H9 (cell line): ENCODE measurements around the gene LRR1. TPM values are rescaled to one million over a fixed set of nuclear protein-coding genes. Genes with fewer than 3 reads are reported as not detected.

ENCODE experiments used
- DNase-seq: peaks from one replicate; pipeline ENCODE4 v3.0.0-alpha.2; 2017
- H2AFZ ChIP-seq: one replicate; pipeline ENCODE4 v1.6.1; 2013; ENCODE audit warnings: mild to moderate bottlenecking, low read length, control low read depth, moderate library complexity
- H2AK5ac ChIP-seq: 2 replicates; pipeline ENCODE4 v1.6.1; 2013; ENCODE audit warnings: low read length, control low read depth, mixed read lengths; ENCODE audit not compliant: insufficient read length
- H2BK120ac ChIP-seq: one replicate; pipeline ENCODE4 v1.6.1; 2013; ENCODE audit warnings: low read depth, mild to moderate bottlenecking, low read length, control low read depth, inconsistent platforms; ENCODE audit not compliant: poor library complexity, severe bottlenecking
- H2BK12ac ChIP-seq: 2 replicates; pipeline ENCODE4 v1.6.1; 2013; ENCODE audit warnings: low read length, control low read depth, mixed read lengths, low read depth; ENCODE audit not compliant: insufficient read length
- H2BK15ac ChIP-seq: 2 replicates; pipeline ENCODE4 v1.6.1; 2013; ENCODE audit warnings: low read depth, low read length, control low read depth
- H2BK20ac ChIP-seq: one replicate; pipeline ENCODE4 v1.6.1; 2013; ENCODE audit warnings: low read depth, mild to moderate bottlenecking, low read length, control low read depth, inconsistent platforms; ENCODE audit not compliant: poor library complexity, severe bottlenecking
- H2BK5ac ChIP-seq: 2 replicates; pipeline ENCODE4 v1.6.1; 2013; ENCODE audit warnings: low read length, control low read depth, mixed read lengths; ENCODE audit not compliant: insufficient read length
- H3K14ac ChIP-seq: 2 replicates; pipeline ENCODE4 v1.6.1; 2013; ENCODE audit warnings: low read length, control low read depth; ENCODE audit not compliant: insufficient read depth
- H3K18ac ChIP-seq: 2 replicates; pipeline ENCODE4 v1.6.1; 2013; ENCODE audit warnings: low read depth, mild to moderate bottlenecking, mixed read lengths, low read length, control low read depth; ENCODE audit not compliant: insufficient read length
- H3K23ac ChIP-seq: 2 replicates; pipeline ENCODE4 v1.6.1; 2013; ENCODE audit warnings: low read length, control low read depth, mixed read lengths, low read depth; ENCODE audit not compliant: insufficient read length
- H3K23me2 ChIP-seq: 2 replicates; pipeline ENCODE4 v1.6.1; 2013; ENCODE audit warnings: low read depth, mild to moderate bottlenecking, mixed read lengths, low read length, control low read depth; ENCODE audit not compliant: insufficient read length, poor library complexity, severe bottlenecking
- H3K27ac ChIP-seq: 2 replicates; pipeline ENCODE4 v1.5.1; 2013; ENCODE audit warnings: low read length, control low read depth, mixed read lengths, low read depth; ENCODE audit not compliant: insufficient read length
- H3K27me3 ChIP-seq: 2 replicates; pipeline ENCODE4 v1.6.1; 2013; ENCODE audit warnings: low read length, control low read depth, inconsistent platforms; ENCODE audit not compliant: insufficient read depth
- H3K4ac ChIP-seq: 2 replicates; pipeline ENCODE4 v1.6.1; 2013; ENCODE audit warnings: low read depth, mild to moderate bottlenecking, control low read depth, inconsistent platforms, low read length, moderate library complexity
- H3K4me1 ChIP-seq: 2 replicates; pipeline ENCODE4 v1.6.1; 2013; ENCODE audit warnings: low read length, control low read depth, inconsistent platforms; ENCODE audit not compliant: insufficient read depth
- H3K4me2 ChIP-seq: 2 replicates; pipeline ENCODE4 v1.6.1; 2013; ENCODE audit warnings: low read length, control low read depth, mixed read lengths; ENCODE audit not compliant: insufficient read length, insufficient read depth
- H3K56ac ChIP-seq: 2 replicates; pipeline ENCODE4 v1.6.1; 2013; ENCODE audit warnings: low read depth, mild to moderate bottlenecking, mixed read lengths, low read length, control low read depth; ENCODE audit not compliant: insufficient read length
- H3K79me1 ChIP-seq: 2 replicates; pipeline ENCODE4 v1.6.1; 2013; ENCODE audit warnings: low read depth, mild to moderate bottlenecking, moderate library complexity, low read length, control low read depth, inconsistent platforms; ENCODE audit not compliant: insufficient read depth, poor library complexity, severe bottlenecking
- H3K79me2 ChIP-seq: 2 replicates; pipeline ENCODE4 v1.6.1; 2013; ENCODE audit warnings: low read length, control low read depth, inconsistent platforms; ENCODE audit not compliant: insufficient read depth
- H3K9ac ChIP-seq: 2 replicates; pipeline ENCODE4 v1.6.1; 2013; ENCODE audit warnings: low read length, control low read depth, mixed read lengths; ENCODE audit not compliant: insufficient read length; ENCODE audit errors: extremely low read depth
- H3K9me3 ChIP-seq: one replicate; pipeline ENCODE4 v1.6.1; 2013; ENCODE audit warnings: low read depth, low read length, inconsistent platforms; ENCODE audit not compliant: control insufficient read depth
- H3T11ph ChIP-seq: one replicate; pipeline ENCODE4 v1.6.1; 2013; ENCODE audit warnings: mild to moderate bottlenecking, low read length, control low read depth, inconsistent platforms
- H4K20me1 ChIP-seq: one replicate; pipeline ENCODE4 v1.6.1; 2013; ENCODE audit not compliant: control insufficient read depth, insufficient read length, insufficient read depth
- H4K5ac ChIP-seq: 2 replicates; pipeline ENCODE4 v1.6.1; 2013; ENCODE audit warnings: low read depth, mild to moderate bottlenecking, mixed read lengths, low read length, control low read depth; ENCODE audit not compliant: insufficient read length
- H4K8ac ChIP-seq: replicated peaks from 2 replicates; pipeline ENCODE4 v1.6.1; 2013; ENCODE audit warnings: low read length, control low read depth, mixed read lengths, low read depth; ENCODE audit not compliant: insufficient read length
- H4K91ac ChIP-seq: 2 replicates; pipeline ENCODE4 v1.6.1; 2013; ENCODE audit warnings: low read depth, mild to moderate bottlenecking, moderate library complexity, mixed read lengths, low read length, control low read depth; ENCODE audit not compliant: insufficient read length
- H3K27ac Mint-ChIP-seq, 3 experiments: 2 replicates in 2 of 3; 3 replicates in 1 of 3; pipeline ENCODE4 v1.8.0; 2020 to 2021; ENCODE audit warnings: mixed read lengths in 3 of 3, mild to moderate bottlenecking in 1 of 3, moderate library complexity in 1 of 3
- H3K27me3 Mint-ChIP-seq: 2 replicates; pipeline ENCODE4 v1.8.0; 2021; ENCODE audit warnings: low read depth, mild to moderate bottlenecking, moderate library complexity, mixed read lengths
- H3K36me3 Mint-ChIP-seq, 3 experiments: 2 replicates in 2 of 3; 3 replicates in 1 of 3; pipeline ENCODE4 v1.8.0; 2020 to 2021; ENCODE audit warnings: low read depth in 3 of 3, mixed read lengths in 3 of 3; ENCODE audit not compliant: insufficient read depth in 1 of 3
- H3K4me1 Mint-ChIP-seq, 2 experiments: 2 replicates each; pipeline ENCODE4 v1.8.0; 2020; ENCODE audit warnings: mixed read lengths in 2 of 2
- H3K4me3 Mint-ChIP-seq, 2 experiments: 2 replicates in 1 of 2; 3 replicates in 1 of 2; pipeline ENCODE4 v1.8.0; 2020 to 2021; ENCODE audit warnings: mild to moderate bottlenecking in 2 of 2, mixed read lengths in 2 of 2, moderate library complexity in 1 of 2
- H3K9me3 Mint-ChIP-seq, 2 experiments: 2 replicates in 1 of 2; 3 replicates in 1 of 2; pipeline ENCODE4 v1.8.0; 2020; ENCODE audit warnings: mild to moderate bottlenecking in 2 of 2, mixed read lengths in 2 of 2, moderate library complexity in 1 of 2
- CTCF ChIP-seq: fragments of 200-600 bp; sonication (generic); conservative IDR thresholded peaks from 3 replicates; pipeline ENCODE4 v1.8.0; 2021; ENCODE audit warnings: antibody characterized with exemption, mild to moderate bottlenecking
- WGBS: extraction: QIAGEN DNeasy Blood & Tissue Kit; methylation state at CpG from one replicate; pipeline ENCODE4 v1.1.7; 2013; ENCODE audit warnings: missing lambda C conversion rate, low lambda C conversion rate, mixed read lengths; ENCODE audit not compliant: insufficient read length; ENCODE audit errors: extremely low coverage; 5-methylcytosine and 5-hydroxymethylcytosine counted together
- total RNA-seq: library from RNA; stranded (reverse); gene quantifications from 2 replicates; pipeline ENCODE4 v1.2.1, GENCODE V29; 2021

LRR1 gene
- total RNA-seq, 1 experiment from 2014 or later = 38.6 TPM

DNA sequence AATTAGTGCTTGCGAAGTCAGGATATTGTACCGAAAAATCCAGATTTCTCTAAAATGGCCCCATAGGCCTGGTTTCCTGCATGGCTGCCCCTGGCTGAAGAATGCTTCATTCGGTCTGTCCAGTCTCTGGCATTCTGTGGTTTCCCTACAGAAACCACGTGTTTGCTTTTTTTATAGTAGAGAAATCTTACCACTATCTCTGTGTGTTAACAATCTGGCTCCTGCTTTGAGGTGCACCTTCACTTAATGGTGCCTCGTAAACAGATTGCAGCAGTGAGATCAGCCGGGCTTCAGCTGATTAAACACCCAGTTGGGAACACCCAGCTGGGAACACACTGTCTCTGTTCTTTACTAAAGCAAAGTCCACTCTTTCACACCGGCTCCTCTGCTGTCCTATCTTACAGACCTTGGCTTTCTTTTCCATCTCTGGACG is 43.0 kb downstream of the LRR1 start:
- H3K9me3 ChIP-seq = no peaks in the 10 kb centered on the region
- H2BK20ac ChIP-seq = no peak overlapping the region
- H3K56ac ChIP-seq = no peak overlapping the region
- H2BK15ac ChIP-seq = no peak overlapping the region
- no peak overlapping the region for H3K14ac ChIP-seq
- H2AFZ ChIP-seq = no peak overlapping the region
- TF ChIP-seq CTCF = no peak
- Mint-ChIP-seq H3K9me3 (no peaks in the 10 kb centered on the region), H3K27ac (peak overlapping the region; percentile 4 to 71 (median 23); a peak in 6 of 7 replicates), H3K4me1 (peaks cover 2 to 14% of the 10 kb centered on the region in 2 experiments), H3K36me3 (peaks cover 17 to 39% (median 19%) of the 10 kb centered on the region in 3 experiments; a peak in 6 of 7 replicates), H3K4me3 (no peak overlapping the region), H3K27me3 (no peaks in the 10 kb centered on the region)
- no peak overlapping the region for H3T11ph ChIP-seq
- no peak overlapping the region for H3K23ac ChIP-seq
- no peak overlapping the region for H4K5ac ChIP-seq
- peaks cover 7% of the 10 kb centered on the region for H3K79me1 ChIP-seq
- H3K23me2 ChIP-seq = no peaks in the 10 kb centered on the region
- H3K18ac ChIP-seq = no peak overlapping the region
- no peak overlapping the region for H3K4ac ChIP-seq
- no peak overlapping the region for H2AK5ac ChIP-seq
- H4K91ac ChIP-seq = no peak overlapping the region
- H3K79me2 ChIP-seq = peaks cover 2% of the 10 kb centered on the region; the same call in 1 of the 2 replicates
- DNase-seq = no peak
- no peaks in the 10 kb centered on the region for H3K27me3 ChIP-seq
- no peaks in the 10 kb centered on the region for H4K20me1 ChIP-seq
- H4K8ac ChIP-seq = no peak overlapping the region
- no CpG with 5 or more reads among the region's 8 CpGs for WGBS
- H3K4me2 ChIP-seq = no peak overlapping the region
- no peak overlapping the region for H2BK12ac ChIP-seq
- H3K4me1 ChIP-seq = no peaks in the 10 kb centered on the region
- no peak overlapping the region for H3K9ac ChIP-seq
- no peak overlapping the region for H2BK120ac ChIP-seq
- H3K27ac ChIP-seq = no peak overlapping the region
- no peak overlapping the region for H2BK5ac ChIP-seq
